IPS-18a (cell line): ENCODE results near the gene SLC18A2.

Source experiments
- H3K27ac ChIP-seq: one replicate; pipeline ENCODE4 v1.5.1; 2013; ENCODE audit warnings: low read length
- H3K27me3 ChIP-seq: one replicate; pipeline ENCODE4 v1.6.1; 2013; ENCODE audit warnings: mild to moderate bottlenecking, low read length; ENCODE audit not compliant: control insufficient read depth, insufficient read depth
- H3K36me3 ChIP-seq: one replicate; pipeline ENCODE4 v1.6.1; 2013; ENCODE audit warnings: low read depth, low read length; ENCODE audit not compliant: control insufficient read depth
- H3K4me1 ChIP-seq: one replicate; pipeline ENCODE4 v1.6.1; 2013; ENCODE audit warnings: low read depth, low read length; ENCODE audit not compliant: control insufficient read depth
- H3K4me3 ChIP-seq: one replicate; pipeline ENCODE4 v1.5.1; 2013; ENCODE audit warnings: low read length
- H3K9ac ChIP-seq: one replicate; pipeline ENCODE4 v1.6.1; 2013; ENCODE audit warnings: mild to moderate bottlenecking, low read length, moderate library complexity
- H3K9me3 ChIP-seq: one replicate; pipeline ENCODE4 v1.6.1; 2013; ENCODE audit warnings: low read depth, low read length; ENCODE audit not compliant: control insufficient read depth

The SLC18A2 gene

GRCh38 chr10:117240621-117241529 is at the start of gene SLC18A2:
TSS of gene SLC18A2 (plus strand) at chr10:117241114. CDS start at chr10:117241694, 580 bp downstream.
- H3K36me3 ChIP-seq, result no peaks in the 10 kb centered on the region
- H3K4me1 ChIP-seq, result peaks cover 4% of the 10 kb centered on the region
- H3K27me3 ChIP-seq, result peaks cover 46% of the 10 kb centered on the region
- no peak within 1 kb of the TSS for H3K9ac ChIP-seq
- no peaks in the 10 kb centered on the region for H3K9me3 ChIP-seq
- H3K27ac ChIP-seq, result no peak within 1 kb of the TSS
- H3K4me3 ChIP-seq, result peak within 1 kb of the TSS; percentile 56

GRCh38 chr10:117197189-117197588 is 43.7 kb upstream of the SLC18A2 start, which contains the start of gene KCNK18:
TSS of gene KCNK18 (plus strand) at chr10:117197489. CDS start at chr10:117197489, 0 bp downstream.
- Histone ChIP-seq H3K36me3 (no peaks in the 10 kb centered on the region), H3K4me1 (peaks cover 5% of the 10 kb centered on the region), H3K9ac (no peak within 1 kb of the TSS), H3K9me3 (no peaks in the 10 kb centered on the region), H3K27me3 (no peaks in the 10 kb centered on the region), H3K27ac (no peak within 1 kb of the TSS), H3K4me3 (no peak within 1 kb of the TSS)

- no peak overlapping the region for H3K4me3 ChIP-seq
- no peaks in the 10 kb centered on the region for H3K36me3 ChIP-seq
- H3K4me1 ChIP-seq, result peaks cover 5% of the 10 kb centered on the region
- no peak overlapping the region for H3K27ac ChIP-seq
- no peak overlapping the region for H3K9ac ChIP-seq
- no peaks in the 10 kb centered on the region for H3K27me3 ChIP-seq
- no peaks in the 10 kb centered on the region for H3K9me3 ChIP-seq
These were observed 42.8 kb upstream of the SLC18A2 start for GRCh38 chr10:117198088-117198487.

- Histone ChIP-seq H3K9ac (no peak overlapping the region), H3K4me3 (no peak overlapping the region), H3K27me3 (no peaks in the 10 kb centered on the region), H3K36me3 (no peaks in the 10 kb centered on the region), H3K9me3 (no peaks in the 10 kb centered on the region), H3K27ac (no peak overlapping the region), H3K4me1 (peaks cover 5% of the 10 kb centered on the region)
These were observed 39.1 kb upstream of the SLC18A2 start for GRCh38 chr10:117201826-117202225.

- no peak overlapping the region for H3K4me3 ChIP-seq
- no peak overlapping the region for H3K27ac ChIP-seq
- no peak overlapping the region for H3K9ac ChIP-seq
- no peaks in the 10 kb centered on the region for H3K36me3 ChIP-seq
- no peaks in the 10 kb centered on the region for H3K9me3 ChIP-seq
- no peaks in the 10 kb centered on the region for H3K27me3 ChIP-seq
- no peaks in the 10 kb centered on the region for H3K4me1 ChIP-seq
These were observed 36.6 kb upstream of the SLC18A2 start for GRCh38 chr10:117204316-117204715.

GRCh38 chr10:117212176-117212575 is 28.7 kb upstream of the SLC18A2 start:
- H3K4me1 ChIP-seq, result no peaks in the 10 kb centered on the region
- peaks cover 25% of the 10 kb centered on the region for H3K27me3 ChIP-seq
- H3K9ac ChIP-seq, result no peak overlapping the region
- H3K36me3 ChIP-seq, result no peaks in the 10 kb centered on the region
- H3K27ac ChIP-seq, result no peak overlapping the region
- no peaks in the 10 kb centered on the region for H3K9me3 ChIP-seq
- no peak overlapping the region for H3K4me3 ChIP-seq

GRCh38 chr10:117214401-117214800 is 26.5 kb upstream of the SLC18A2 start:
- Histone ChIP-seq H3K27me3 (peaks cover 42% of the 10 kb centered on the region), H3K9ac (no peak overlapping the region), H3K36me3 (no peaks in the 10 kb centered on the region), H3K9me3 (no peaks in the 10 kb centered on the region), H3K27ac (no peak overlapping the region), H3K4me1 (no peaks in the 10 kb centered on the region), H3K4me3 (no peak overlapping the region)

GRCh38 chr10:117215079-117215478 is 25.8 kb upstream of the SLC18A2 start:
- no peaks in the 10 kb centered on the region for H3K36me3 ChIP-seq
- H3K4me3 ChIP-seq, result no peak overlapping the region
- no peak overlapping the region for H3K9ac ChIP-seq
- H3K27me3 ChIP-seq, result peaks cover 42% of the 10 kb centered on the region
- no peaks in the 10 kb centered on the region for H3K9me3 ChIP-seq
- no peak overlapping the region for H3K27ac ChIP-seq
- no peaks in the 10 kb centered on the region for H3K4me1 ChIP-seq

GRCh38 chr10:117216028-117216427 is 24.9 kb upstream of the SLC18A2 start:
- H3K27ac ChIP-seq, result no peak overlapping the region
- no peaks in the 10 kb centered on the region for H3K36me3 ChIP-seq
- H3K4me1 ChIP-seq, result peaks cover under 1% of the 10 kb centered on the region
- H3K9me3 ChIP-seq, result no peaks in the 10 kb centered on the region
- no peak overlapping the region for H3K9ac ChIP-seq
- H3K27me3 ChIP-seq, result peaks cover 42% of the 10 kb centered on the region
- H3K4me3 ChIP-seq, result peak overlapping the region; percentile 65

- Histone ChIP-seq H3K9me3 (no peaks in the 10 kb centered on the region), H3K36me3 (no peaks in the 10 kb centered on the region), H3K4me1 (peaks cover 4% of the 10 kb centered on the region), H3K27me3 (peaks cover 42% of the 10 kb centered on the region), H3K4me3 (peak overlapping the region; percentile 65), H3K27ac (no peak overlapping the region), H3K9ac (peak overlapping the region; percentile 21)
These were observed 24.2 kb upstream of the SLC18A2 start for GRCh38 chr10:117216611-117217195.

GRCh38 chr10:117217196-117217761 is 23.6 kb upstream of the SLC18A2 start:
- H3K9me3 ChIP-seq, result no peaks in the 10 kb centered on the region
- H3K9ac ChIP-seq, result peak overlapping the region; percentile 21
- H3K36me3 ChIP-seq, result no peaks in the 10 kb centered on the region
- peaks cover 42% of the 10 kb centered on the region for H3K27me3 ChIP-seq
- no peak overlapping the region for H3K27ac ChIP-seq
- H3K4me3 ChIP-seq, result peak overlapping the region; percentile 65
- H3K4me1 ChIP-seq, result peaks cover 4% of the 10 kb centered on the region
